HTERT RPE-1 (cell line): ENCODE measurements around the gene RPS6KC1.
"Not testable (repeated sequence)": the region's sequence is repeated elsewhere in the genome, so short reads cannot be mapped to it uniquely, and the experiment has no call there.

Source experiments
- in situ Hi-C: fragments of 300-500 bp; cut with MboI; formaldehyde crosslinking; loops from 4 replicates; pipeline ENCODE4 v1.14.3; 2020; ENCODE audit warnings: low sequenced_read_pairs

The RPS6KC1 gene

GRCh38 chr1:213051127-213051880, at the start of gene RPS6KC1:
Gene RPS6KC1 (plus strand): TSS chr1:213051241. CDS start chr1:213051405, 164 bp downstream.
- in situ Hi-C loops: no loop called here

GRCh38 chr1:213003256-213003655, 47.8 kb upstream of the RPS6KC1 start:
- in situ Hi-C loops: no loop called here

GRCh38 chr1:213008564-213008963, 42.5 kb upstream of the RPS6KC1 start:
- in situ Hi-C loops: no loop called here

- in situ Hi-C loops: no loop called here
These were observed 36.4 kb upstream of the RPS6KC1 start for GRCh38 chr1:213014642-213015041.

GRCh38 chr1:213015099-213016050, 35.7 kb upstream of the RPS6KC1 start, which contains the start of gene ANGEL2:
Gene ANGEL2 (minus strand): TSS chr1:213015867. CDS start chr1:213015671, 196 bp downstream.
- in situ Hi-C loops: no loop called here

GRCh38 chr1:213017447-213018273, 33.4 kb upstream of the RPS6KC1 start:
- in situ Hi-C loops: no loop called here

- in situ Hi-C loops: no loop called here
These were observed 31.6 kb upstream of the RPS6KC1 start for GRCh38 chr1:213019450-213019849.

GRCh38 chr1:213020016-213020415, 31.0 kb upstream of the RPS6KC1 start:
- in situ Hi-C loops: no loop called here

GRCh38 chr1:213027024-213027423, 24.0 kb upstream of the RPS6KC1 start:
- in situ Hi-C loops: not testable (repeated sequence)

- in situ Hi-C loops: no loop called here
These were observed 18.4 kb upstream of the RPS6KC1 start for GRCh38 chr1:213032651-213033050.

- in situ Hi-C loops: no loop called here
These were observed 16.3 kb upstream of the RPS6KC1 start for GRCh38 chr1:213034713-213035112.

- in situ Hi-C loops: no loop called here
These were observed 15.5 kb upstream of the RPS6KC1 start for GRCh38 chr1:213035573-213035972.

- in situ Hi-C loops: no loop called here
These were observed 9.6 kb upstream of the RPS6KC1 start for GRCh38 chr1:213041443-213041842.

- in situ Hi-C loops: not testable (repeated sequence)
These were observed 5.5 kb upstream of the RPS6KC1 start for GRCh38 chr1:213045321-213046226.

- in situ Hi-C loops: no loop called here
These were observed 1.8 kb upstream of the RPS6KC1 start for GRCh38 chr1:213049232-213049631.

GRCh38 chr1:213050745-213051126, 305 bp upstream of the RPS6KC1 start:
- in situ Hi-C loops: no loop called here

- in situ Hi-C loops: no loop called here
These were observed 801 bp downstream of the RPS6KC1 start for GRCh38 chr1:213051881-213052202.

- in situ Hi-C loops: no loop called here
These were observed 2.4 kb downstream of the RPS6KC1 start for GRCh38 chr1:213053455-213053854.

- in situ Hi-C loops: no loop called here
These were observed 3.1 kb downstream of the RPS6KC1 start for GRCh38 chr1:213054142-213054541.
